ENCODE results near the gene SORCS3.

DNA sequence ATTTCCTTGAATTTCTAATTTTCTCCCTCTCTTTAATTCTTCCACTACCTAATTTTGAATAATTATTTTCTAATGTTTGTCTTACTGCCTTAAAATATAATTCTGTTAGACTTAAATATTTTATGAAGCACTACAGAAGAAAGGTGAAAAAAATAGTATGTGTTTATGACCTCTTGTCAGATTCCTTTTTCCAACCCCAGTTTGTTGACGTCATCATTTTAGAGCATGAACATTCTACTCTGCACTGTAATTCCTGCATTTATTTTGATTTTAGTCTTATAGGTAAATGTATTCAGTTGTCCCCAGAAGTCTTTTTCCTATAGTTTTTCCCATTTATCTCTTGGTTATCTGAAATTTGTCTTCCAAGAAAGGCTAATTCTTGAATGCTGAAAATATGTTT, 468.1 kb downstream of the SORCS3 start:
- TF ChIP-seq, protein P1, sequence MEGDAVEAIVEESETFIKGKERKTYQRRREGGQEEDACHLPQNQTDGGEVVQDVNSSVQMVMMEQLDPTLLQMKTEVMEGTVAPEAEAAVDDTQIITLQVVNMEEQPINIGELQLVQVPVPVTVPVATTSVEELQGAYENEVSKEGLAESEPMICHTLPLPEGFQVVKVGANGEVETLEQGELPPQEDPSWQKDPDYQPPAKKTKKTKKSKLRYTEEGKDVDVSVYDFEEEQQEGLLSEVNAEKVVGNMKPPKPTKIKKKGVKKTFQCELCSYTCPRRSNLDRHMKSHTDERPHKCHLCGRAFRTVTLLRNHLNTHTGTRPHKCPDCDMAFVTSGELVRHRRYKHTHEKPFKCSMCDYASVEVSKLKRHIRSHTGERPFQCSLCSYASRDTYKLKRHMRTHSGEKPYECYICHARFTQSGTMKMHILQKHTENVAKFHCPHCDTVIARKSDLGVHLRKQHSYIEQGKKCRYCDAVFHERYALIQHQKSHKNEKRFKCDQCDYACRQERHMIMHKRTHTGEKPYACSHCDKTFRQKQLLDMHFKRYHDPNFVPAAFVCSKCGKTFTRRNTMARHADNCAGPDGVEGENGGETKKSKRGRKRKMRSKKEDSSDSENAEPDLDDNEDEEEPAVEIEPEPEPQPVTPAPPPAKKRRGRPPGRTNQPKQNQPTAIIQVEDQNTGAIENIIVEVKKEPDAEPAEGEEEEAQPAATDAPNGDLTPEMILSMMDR (IDR thresholded peaks at IDR 0.05 in 4 of 5, conservative IDR thresholded peaks at IDR 0.05 in 1 of 5): no peak
- TF ChIP-seq POLR2A (IDR thresholded peaks at IDR 0.05): no peak
